Small intestine (tissue), 7 donors: ENCODE results near the gene ALDH1B1. TPM values are rescaled to one million over a fixed set of nuclear protein-coding genes. Genes with fewer than 3 reads are reported as not detected.

Experiments
- DNase-seq, 2 donors: peaks; one replicate each; pipeline versions ENCODE4 v3.0.0 to v3.0.0-alpha.2; 2013
- FAIRE-seq: peaks from 2 replicates; lab custom pipeline; 2012; peaks lifted over from hg19 to GRCh38; lab: Jason Lieb, UNC
- H3K27ac ChIP-seq, 3 donors: one replicate each; pipeline ENCODE4 v1.5.1; 2013; ENCODE audit warnings: low read length in 2 of 3, mild to moderate bottlenecking in 2 of 3, control low read depth in 1 of 3, inconsistent platforms in 1 of 3, low read depth in 1 of 3, moderate library complexity in 1 of 3
- H3K27me3 ChIP-seq, 3 donors: one replicate each; pipeline ENCODE4 v1.6.1; 2013; ENCODE audit warnings: low read length in 3 of 3, inconsistent platforms in 1 of 3; ENCODE audit not compliant: control insufficient read depth in 3 of 3, insufficient read depth in 3 of 3
- H3K36me3 ChIP-seq, 3 donors: one replicate each; pipeline ENCODE4 v1.6.1; 2013; ENCODE audit warnings: low read length in 3 of 3, inconsistent platforms in 1 of 3, low read depth in 1 of 3, mild to moderate bottlenecking in 1 of 3, moderate library complexity in 1 of 3; ENCODE audit not compliant: control insufficient read depth in 3 of 3, insufficient read depth in 2 of 3
- H3K4me1 ChIP-seq, 3 donors: one replicate each; pipeline ENCODE4 v1.6.1; 2013; ENCODE audit warnings: low read length in 2 of 3, inconsistent platforms in 1 of 3, low read depth in 1 of 3, mild to moderate bottlenecking in 1 of 3, moderate library complexity in 1 of 3; ENCODE audit not compliant: control insufficient read depth in 3 of 3, insufficient read depth in 2 of 3
- H3K4me3 ChIP-seq, 3 donors: one replicate each; pipeline ENCODE4 v1.5.1; 2013; ENCODE audit warnings: low read length in 3 of 3, control low read depth in 1 of 3, inconsistent platforms in 1 of 3, low read depth in 1 of 3, mild to moderate bottlenecking in 1 of 3, moderate library complexity in 1 of 3
- H3K9me3 ChIP-seq, 2 donors: one replicate each; pipeline ENCODE4 v1.6.1; 2013; ENCODE audit warnings: low read depth in 1 of 2, low read length in 1 of 2; ENCODE audit not compliant: control insufficient read depth in 2 of 2, insufficient read depth in 1 of 2
- WGBS, 3 donors: extraction: QIAGEN DNeasy Blood & Tissue Kit; methylation state at CpG; one replicate each; pipeline ENCODE4 v1.1.7; 2013; 5-methylcytosine and 5-hydroxymethylcytosine counted together
- polyA plus RNA-seq, 4 donors: library from polyadenylated mRNA; stranded (reverse) in 3 of 4; unstranded in 1 of 4; fragments of 200-250 nt in 3 of 4; fragments of 120-200 nt in 1 of 4; gene quantifications; one replicate each; pipeline versions ENCODE4 v1.2.1 to v1.2.3, GENCODE V29; 2013
- donor health status: healthy with polysubstance abuse.
- donor health status: control.
- donor health status: control.
- donor health status: Bipolar disorder and iron deficiency.
- donor health status: healthy.

Gene ALDH1B1
- polyA plus RNA-seq, 4 donors: 4.2 to 153 (median 33.8) TPM

DNA sequence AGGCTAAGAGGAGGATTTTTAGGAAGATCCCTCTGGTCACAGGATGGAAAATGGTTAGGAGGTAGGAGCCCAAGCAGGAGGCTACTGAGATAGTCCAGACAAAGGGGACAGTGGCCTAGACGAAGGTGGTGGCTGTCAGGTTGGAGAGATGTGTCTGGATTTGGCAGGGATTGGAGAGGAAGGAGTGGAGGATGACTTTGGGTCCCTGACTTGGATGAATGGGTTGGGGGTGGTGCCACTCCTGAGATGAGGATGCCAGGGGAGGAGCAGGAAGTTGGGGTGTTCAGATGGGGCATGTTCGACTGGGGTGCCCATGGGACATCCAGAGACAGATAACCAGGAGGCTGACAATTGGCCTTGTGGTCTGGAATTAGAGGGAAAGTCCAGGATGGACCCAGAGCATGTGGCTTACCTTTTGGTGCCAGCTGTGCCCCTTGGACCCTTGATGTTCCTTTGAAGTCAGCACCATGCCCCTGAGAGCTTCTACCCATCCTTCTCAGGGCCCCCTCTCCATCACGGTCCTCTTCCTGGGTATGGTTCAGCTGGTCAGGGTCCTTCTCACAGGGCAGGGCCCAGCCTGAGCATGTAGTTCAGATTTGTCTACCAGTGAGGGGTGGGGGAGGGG lies 46.9 kb downstream of the ALDH1B1 start:
- Histone ChIP-seq H3K27me3 (no peaks in the 10 kb centered on the region), H3K27ac (no peak overlapping the region), H3K4me3 (no peak overlapping the region), H3K9me3 (peaks cover 0 to 7% of the 10 kb centered on the region in 2 donors), H3K4me1 (peaks cover 0 to 43% (median 0%) of the 10 kb centered on the region in 3 donors), H3K36me3 (no peaks in the 10 kb centered on the region)
- DNase-seq (no peak), FAIRE-seq (no peak)
- WGBS, 3 donors: 51 to 76% (median 67%) methylated on average over 3 of the region's 3 CpGs

DNA sequence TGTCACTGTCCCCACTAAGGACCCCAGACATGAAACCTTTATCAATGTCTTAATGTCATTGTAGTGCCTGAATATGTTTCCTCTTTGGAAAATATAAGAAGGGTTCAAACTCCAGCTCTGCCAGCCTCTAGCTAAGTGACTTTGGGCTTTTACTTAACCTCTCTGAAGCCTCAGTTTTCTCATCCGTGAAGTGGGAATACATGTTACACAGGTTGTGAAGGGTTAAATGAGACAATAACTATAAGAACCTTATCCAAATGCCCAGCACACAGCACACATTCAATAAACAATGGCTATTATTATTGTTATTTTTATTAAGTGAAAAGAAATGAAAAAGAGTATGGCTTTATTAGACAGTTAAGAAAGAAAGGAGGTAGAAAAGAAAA lies 47.4 kb downstream of the ALDH1B1 start:
- no peaks in the 10 kb centered on the region for H3K27me3 ChIP-seq
- peaks cover 0 to 4% (median 0%) of the 10 kb centered on the region in 3 donors for H3K36me3 ChIP-seq
- FAIRE-seq (no peak), DNase-seq (no peak)
- peaks cover 0 to 39% (median 0%) of the 10 kb centered on the region in 3 donors for H3K4me1 ChIP-seq
- H3K9me3 ChIP-seq: peaks cover 0 to 7% of the 10 kb centered on the region in 2 donors
- WGBS, 3 donors: 95 to 100% (median 97%) methylated on average over 1 of the region's 1 CpG
- no peak overlapping the region for H3K4me3 ChIP-seq
- no peak overlapping the region for H3K27ac ChIP-seq

DNA sequence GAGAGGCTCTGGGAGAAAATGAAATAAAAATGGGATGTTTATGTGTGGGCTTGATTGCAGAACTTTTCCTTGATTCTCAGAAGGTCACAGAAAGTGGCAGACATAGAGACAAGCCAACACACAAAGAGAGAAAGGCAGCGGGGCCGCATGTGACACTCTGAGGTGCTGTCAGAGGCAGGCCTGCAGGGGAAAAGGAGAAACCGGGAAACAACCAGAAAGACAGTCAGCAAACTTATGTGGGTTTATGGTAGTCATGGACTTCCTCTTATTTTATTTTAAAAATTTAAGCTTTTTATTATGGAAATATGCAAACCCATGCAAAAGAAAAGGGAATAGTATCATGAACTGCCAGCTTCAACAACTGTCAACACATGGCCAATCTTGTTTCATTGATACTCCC lies 48.0 kb downstream of the ALDH1B1 start:
- no peak for FAIRE-seq
- Histone ChIP-seq H3K4me3 (no peak overlapping the region), H3K27me3 (no peaks in the 10 kb centered on the region), H3K36me3 (peaks cover 0 to 9% (median 0%) of the 10 kb centered on the region in 3 donors), H3K9me3 (peaks cover 0 to 7% of the 10 kb centered on the region in 2 donors), H3K27ac (no peak overlapping the region), H3K4me1 (peaks cover 0 to 33% (median 0%) of the 10 kb centered on the region in 3 donors)
- DNase-seq: no peak
- 70 to 88% (median 71%) methylated on average over 3 of the region's 3 CpGs for WGBS, 3 donors

DNA sequence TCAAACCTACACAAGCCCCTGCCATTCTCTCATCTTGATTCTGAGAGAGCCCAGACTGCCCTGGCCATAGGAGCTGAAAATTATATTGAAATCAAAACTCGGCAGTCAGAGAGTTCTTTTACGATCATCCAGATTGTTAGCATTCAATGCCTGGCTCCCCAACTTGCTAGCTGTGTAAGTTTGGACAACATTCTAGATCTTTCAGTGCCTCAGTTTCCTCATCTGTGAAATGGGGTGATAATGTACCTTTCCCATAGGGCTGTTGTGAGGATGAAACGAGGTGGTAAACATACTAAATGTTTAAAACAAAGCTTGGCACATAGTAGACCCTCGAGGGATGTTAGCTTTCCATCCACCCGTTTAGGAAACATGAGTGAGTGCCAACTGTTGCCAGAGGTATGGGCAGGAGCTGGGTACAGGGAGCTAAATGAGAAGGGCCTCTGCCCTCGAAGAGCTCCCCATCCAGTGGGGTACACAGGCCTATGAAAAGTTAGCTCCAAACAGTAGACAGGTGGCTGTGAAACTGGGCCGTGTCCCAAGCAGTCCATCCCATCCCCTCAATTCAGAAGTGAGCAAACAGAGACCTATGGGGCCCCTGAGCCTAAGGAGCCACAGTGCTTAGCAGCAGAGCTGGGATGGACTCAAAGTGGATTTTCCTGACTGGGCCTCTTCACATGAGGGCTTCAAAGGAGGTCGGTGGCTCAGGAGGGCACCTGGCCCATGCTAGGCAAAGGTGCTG lies 49.0 kb downstream of the ALDH1B1 start:
- DNase-seq (no peak), FAIRE-seq (no peak)
- H3K27ac ChIP-seq: no peak overlapping the region
- peaks cover 0 to 25% (median 0%) of the 10 kb centered on the region in 3 donors for H3K4me1 ChIP-seq
- H3K9me3 ChIP-seq: peaks cover 0 to 5% of the 10 kb centered on the region in 2 donors
- no peaks in the 10 kb centered on the region for H3K27me3 ChIP-seq
- no peak overlapping the region for H3K4me3 ChIP-seq
- WGBS, 3 donors: 75 to 87% (median 82%) methylated on average over 8 of the region's 8 CpGs
- peaks cover 0 to 9% (median 0%) of the 10 kb centered on the region in 3 donors for H3K36me3 ChIP-seq

DNA sequence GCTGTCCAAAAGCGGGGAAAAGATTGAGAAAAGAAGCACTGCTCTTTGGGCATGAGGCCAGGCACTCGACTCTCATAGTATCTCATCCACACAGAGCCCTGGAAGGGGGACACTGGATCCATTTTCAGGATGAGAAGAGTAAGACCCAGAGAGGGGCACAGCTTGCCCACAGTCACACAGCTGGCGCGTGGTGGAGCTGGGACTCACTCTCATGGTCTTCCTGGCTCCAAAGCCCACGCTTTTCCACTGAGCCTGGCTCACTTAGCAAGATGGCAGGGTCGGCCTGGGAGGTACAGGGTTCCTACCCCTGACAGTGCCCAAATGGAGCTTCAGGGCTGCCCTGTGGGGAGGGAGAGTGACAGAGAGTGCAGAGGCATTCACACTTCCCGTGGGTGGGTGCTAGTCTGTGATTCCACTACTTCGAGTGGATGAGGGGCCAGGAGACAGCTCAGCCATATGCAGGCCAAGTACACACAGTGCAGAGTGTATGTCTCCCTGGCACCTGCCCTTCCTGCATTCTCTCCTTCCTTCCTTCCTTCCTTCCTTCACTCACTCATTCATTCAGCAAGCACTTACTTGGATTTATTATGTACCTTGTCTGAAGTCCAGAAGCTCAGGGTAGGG lies 50.1 kb downstream of the ALDH1B1 start:
- H3K27ac ChIP-seq: peak overlapping the region in 1 of 3 donors; percentile 13
- no peaks in the 10 kb centered on the region for H3K9me3 ChIP-seq
- H3K4me1 ChIP-seq: peaks cover 0 to 15% (median 0%) of the 10 kb centered on the region in 3 donors
- DNase-seq: no peak
- H3K36me3 ChIP-seq: peaks cover 0 to 9% (median 0%) of the 10 kb centered on the region in 3 donors
- WGBS, 3 donors: 61 to 65% (median 61%) methylated on average over 8 of the region's 8 CpGs
- no peak for FAIRE-seq
- H3K27me3 ChIP-seq: no peaks in the 10 kb centered on the region
- no peak overlapping the region for H3K4me3 ChIP-seq

DNA sequence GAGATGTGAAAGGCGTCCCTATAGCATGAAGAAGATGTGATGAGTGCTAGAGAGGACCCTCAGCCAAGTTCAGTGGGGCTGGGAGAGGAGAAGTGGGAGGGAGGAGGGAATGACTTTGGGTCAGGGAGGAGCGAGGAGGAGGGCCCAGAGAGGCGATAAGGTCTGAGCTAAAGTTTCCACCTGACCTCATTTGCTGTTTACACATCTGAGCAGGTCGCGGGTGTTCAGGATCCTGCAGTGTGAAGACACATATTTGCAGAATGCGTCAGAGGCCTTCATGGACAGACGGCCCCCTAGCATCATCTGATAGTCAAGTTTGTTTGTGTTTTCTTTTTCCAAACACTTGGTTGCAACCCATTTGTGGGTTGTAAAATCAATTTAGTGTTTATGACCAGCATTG lies 50.7 kb downstream of the ALDH1B1 start:
- DNase-seq (peak; percentile 7 to 64), FAIRE-seq (no peak)
- peak overlapping the region in 1 of 3 donors; percentile 13 for H3K27ac ChIP-seq
- H3K36me3 ChIP-seq: peaks cover 0 to 9% (median 0%) of the 10 kb centered on the region in 3 donors
- no peaks in the 10 kb centered on the region for H3K9me3 ChIP-seq
- no peak overlapping the region for H3K4me3 ChIP-seq
- peaks cover 0 to 9% (median 0%) of the 10 kb centered on the region in 3 donors for H3K4me1 ChIP-seq
- 22 to 57% (median 36%) methylated on average over 7 of the region's 7 CpGs for WGBS, 3 donors
- H3K27me3 ChIP-seq: no peaks in the 10 kb centered on the region

DNA sequence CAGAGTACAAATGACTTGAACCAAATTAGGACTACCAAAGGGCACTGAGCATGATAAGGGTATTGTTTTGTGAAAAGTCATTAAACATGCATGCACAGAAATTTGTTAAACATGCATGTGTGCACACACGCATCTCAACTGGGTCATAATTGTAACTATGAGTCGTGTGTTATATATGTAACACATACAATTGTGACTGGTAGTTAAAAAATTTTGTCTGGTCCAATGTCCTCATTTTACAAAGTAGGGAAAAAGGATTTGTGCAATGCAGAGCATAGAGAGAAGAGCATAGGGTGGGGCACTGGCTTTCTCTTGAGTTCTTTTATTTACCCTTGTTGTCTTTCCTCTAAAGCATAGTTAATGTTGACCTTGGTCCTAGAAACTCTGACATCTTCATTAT lies 51.1 kb downstream of the ALDH1B1 start:
- FAIRE-seq: no peak
- no peak for DNase-seq
- H3K27me3 ChIP-seq: no peaks in the 10 kb centered on the region
- 31 to 63% (median 63%) methylated on average over 2 of the region's 2 CpGs for WGBS, 3 donors
- peaks cover 0 to 9% (median 0%) of the 10 kb centered on the region in 3 donors for H3K4me1 ChIP-seq
- H3K4me3 ChIP-seq: no peak overlapping the region
- no peak overlapping the region for H3K27ac ChIP-seq
- peaks cover 0 to 9% (median 0%) of the 10 kb centered on the region in 3 donors for H3K36me3 ChIP-seq
- no peaks in the 10 kb centered on the region for H3K9me3 ChIP-seq
